RWPE1 (cell line): ENCODE results near the gene TSPOAP1.

Experiments used
- CTCF ChIA-PET: fragments of 350-600 bp; sonication (Branson Sonifier 250); formaldehyde crosslinking; extraction: SDS; loops from one replicate; lab custom pipeline; 2021; lab: Yijun Ruan, JAX
- POLR2A ChIA-PET: fragments of 400-600 bp; formaldehyde crosslinking; extraction: SDS; loops from one replicate; lab custom pipeline; 2020; ENCODE audit warnings: antibody characterized with exemption; ENCODE audit not compliant: low non-redundant PET; lab: Yijun Ruan, JAX
- DNase-seq: peaks from one replicate; pipeline ENCODE4 v3.0.0; 2012; ENCODE audit warnings: low spot score
- H3K27ac ChIP-seq: fragments of 450-650 bp; 2 replicates; pipeline ENCODE4 v1.5.1; 2017
- TF ChIP-seq, protein P1 (sequence below): fragments of 450-650 bp; conservative IDR thresholded peaks from 2 replicates; pipeline ENCODE4 v1.5.1; 2017; ENCODE audit warnings: low read depth, mild to moderate bottlenecking

Gene TSPOAP1

DNA sequence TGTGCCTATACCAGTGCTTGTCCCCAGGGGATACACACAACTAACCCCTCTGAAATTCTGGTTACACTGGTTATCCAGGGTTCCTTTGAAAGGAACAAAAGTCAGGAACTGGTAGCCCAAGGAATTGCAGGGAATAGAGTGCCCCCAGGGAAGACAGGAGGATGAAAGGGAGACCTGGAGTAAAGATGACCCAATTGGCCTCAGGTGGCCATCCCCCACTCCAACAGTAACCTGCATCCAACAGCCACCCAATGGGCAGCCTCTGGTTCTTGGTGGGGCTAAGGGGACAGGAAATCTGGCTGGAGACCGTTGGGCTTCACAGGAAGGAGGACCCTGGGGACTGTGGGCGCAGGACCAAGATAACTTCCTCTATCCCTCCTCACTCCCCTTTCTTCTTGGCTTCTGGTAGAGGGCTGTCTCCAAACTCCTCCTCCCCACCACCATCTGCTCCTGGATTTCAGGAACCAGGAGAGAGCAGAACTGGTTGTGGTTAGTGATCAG lies 47.0 kb downstream of the TSPOAP1 start:
- no peak for DNase-seq
- H3K27ac ChIP-seq = no peak overlapping the region
- POLR2A ChIA-PET = no interaction called here
- CTCF ChIA-PET = interaction anchor here (0.6 kb wide), 1 partner anchor 32 kb away, joined by 3 read pairs; no protein-coding TSS in a partner anchor
- TF ChIP-seq, protein P1, sequence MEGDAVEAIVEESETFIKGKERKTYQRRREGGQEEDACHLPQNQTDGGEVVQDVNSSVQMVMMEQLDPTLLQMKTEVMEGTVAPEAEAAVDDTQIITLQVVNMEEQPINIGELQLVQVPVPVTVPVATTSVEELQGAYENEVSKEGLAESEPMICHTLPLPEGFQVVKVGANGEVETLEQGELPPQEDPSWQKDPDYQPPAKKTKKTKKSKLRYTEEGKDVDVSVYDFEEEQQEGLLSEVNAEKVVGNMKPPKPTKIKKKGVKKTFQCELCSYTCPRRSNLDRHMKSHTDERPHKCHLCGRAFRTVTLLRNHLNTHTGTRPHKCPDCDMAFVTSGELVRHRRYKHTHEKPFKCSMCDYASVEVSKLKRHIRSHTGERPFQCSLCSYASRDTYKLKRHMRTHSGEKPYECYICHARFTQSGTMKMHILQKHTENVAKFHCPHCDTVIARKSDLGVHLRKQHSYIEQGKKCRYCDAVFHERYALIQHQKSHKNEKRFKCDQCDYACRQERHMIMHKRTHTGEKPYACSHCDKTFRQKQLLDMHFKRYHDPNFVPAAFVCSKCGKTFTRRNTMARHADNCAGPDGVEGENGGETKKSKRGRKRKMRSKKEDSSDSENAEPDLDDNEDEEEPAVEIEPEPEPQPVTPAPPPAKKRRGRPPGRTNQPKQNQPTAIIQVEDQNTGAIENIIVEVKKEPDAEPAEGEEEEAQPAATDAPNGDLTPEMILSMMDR = no peak

DNA sequence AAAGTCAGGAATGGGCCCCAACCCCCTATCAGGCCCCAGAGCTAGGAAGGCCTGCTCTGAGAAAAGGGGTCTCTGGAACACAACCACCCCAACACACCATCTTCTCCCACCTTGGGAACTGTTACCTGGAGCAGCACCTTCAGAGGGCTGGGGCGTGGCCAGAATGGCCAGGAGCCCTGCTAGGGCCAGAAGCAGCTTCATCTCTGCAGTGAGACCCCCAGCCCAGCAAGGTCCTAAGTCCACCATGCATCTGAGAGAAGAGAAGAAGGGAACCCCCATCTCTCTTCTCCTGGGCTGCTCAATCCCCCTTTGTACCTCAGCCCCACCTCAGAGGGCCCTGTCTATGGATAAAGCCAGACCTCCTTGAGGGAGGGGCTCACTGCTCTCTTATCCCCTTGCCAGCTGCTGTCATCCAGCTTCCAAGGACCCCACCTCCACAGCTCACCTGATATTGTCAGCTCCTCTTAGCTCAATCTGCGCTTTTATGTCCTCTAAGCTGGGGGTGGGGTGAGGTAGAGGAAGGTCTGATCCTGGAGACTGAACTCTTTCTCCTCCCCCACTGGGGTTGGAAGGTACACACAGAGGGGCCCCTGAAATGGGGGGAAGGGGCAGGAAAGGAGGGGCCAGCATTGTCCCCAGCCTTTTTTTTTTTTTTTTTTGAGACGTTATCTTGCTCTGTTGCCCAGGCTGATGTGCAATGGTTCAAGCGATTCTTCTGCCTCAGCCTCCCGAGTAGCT lies 47.9 kb downstream of the TSPOAP1 start, which contains the start of gene MPO:
Gene MPO, minus strand, starts transcription at position 456 of the 738 bp plus-strand sequence. Its CDS starts 177 bp downstream, at position 279.
- TF ChIP-seq, protein P1 = no peak
- ChIA-PET CTCF (interaction anchor here (0.6 to 0.8 kb wide), 2 partner anchors 25 to 31 kb away, joined by 3 read pairs; no protein-coding TSS in a partner anchor), POLR2A (no interaction called here)
- DNase-seq = no peak
- H3K27ac ChIP-seq = no peak within 1 kb of the TSS

DNA sequence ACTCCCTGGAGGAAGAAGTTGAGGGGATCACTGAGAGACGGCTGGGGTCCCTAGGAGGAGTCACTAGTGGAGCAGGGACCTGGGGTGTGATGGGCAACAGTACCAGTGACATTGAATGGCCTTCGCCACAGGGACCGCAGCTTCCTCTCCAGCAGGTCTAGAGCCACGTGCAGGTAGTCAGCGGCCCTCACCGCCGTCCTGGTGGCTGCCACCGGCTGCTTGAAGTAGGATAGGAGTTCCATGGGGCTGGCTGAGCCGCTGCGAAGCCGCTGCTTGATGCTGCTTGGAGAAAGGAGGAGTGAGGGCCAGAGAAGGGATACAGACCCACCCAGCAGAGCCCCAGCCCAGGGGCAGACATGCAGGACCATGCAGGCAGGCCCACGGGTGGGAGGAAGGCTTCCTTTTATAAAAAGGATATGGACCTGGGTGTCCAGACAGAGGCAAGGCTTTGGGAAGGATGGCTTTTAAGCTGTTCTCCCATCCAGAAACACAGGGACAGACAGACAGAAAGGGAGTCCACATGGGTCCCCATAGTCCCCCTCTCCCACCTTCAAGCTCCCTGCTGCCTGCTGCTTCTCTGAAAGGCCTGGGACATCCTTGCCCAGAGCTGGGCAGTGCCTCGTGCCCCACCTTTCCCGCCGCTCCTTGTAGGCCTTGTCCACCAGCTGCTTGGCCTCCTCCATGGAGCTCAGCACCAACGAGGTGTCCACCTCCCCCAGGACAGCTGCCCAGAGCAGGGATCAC lies 48.7 kb downstream of the TSPOAP1 start:
- no peak for DNase-seq
- ChIA-PET POLR2A (no interaction called here), CTCF (interaction anchor here (0.6 to 0.8 kb wide), 2 partner anchors 25 to 602 kb away, joined by 3 read pairs; no protein-coding TSS in a partner anchor)
- no peak overlapping the region for H3K27ac ChIP-seq
- TF ChIP-seq, protein P1 = no peak

DNA sequence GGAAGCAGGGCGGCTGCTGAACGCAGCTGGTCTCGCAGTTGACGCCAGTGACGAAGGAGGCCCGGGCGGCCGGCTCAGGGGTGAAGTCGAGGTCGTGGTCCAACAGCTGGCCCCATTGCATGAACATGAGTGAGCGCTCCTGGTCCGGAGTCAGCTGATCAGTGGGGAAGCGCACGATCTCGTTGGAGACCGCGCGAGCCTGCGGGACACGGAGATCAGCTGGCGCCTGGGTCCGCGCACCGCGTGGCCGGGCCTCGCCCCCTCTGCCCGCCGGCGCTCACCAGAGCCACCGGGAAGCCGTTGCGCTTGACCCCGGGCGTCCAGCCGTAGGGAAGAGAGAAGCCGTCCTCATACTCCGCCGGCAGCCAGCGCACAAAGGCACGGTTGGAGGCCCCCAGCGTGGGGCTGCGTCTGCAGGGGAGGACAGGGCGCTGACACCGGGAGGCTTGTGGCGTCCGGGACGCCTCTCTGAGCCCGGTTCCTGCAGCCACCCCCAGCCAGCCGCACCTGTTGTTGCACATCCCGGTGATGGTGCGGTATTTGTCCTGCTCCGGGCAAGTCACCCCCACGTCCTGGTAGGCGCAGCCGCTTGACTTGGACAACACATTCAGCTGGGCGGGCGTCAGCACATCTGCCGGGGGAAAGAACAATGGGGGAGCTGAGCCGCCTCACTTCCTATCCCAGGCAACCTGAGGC lies 49.4 kb downstream of the TSPOAP1 start:
- H3K27ac ChIP-seq = no peak overlapping the region
- POLR2A ChIA-PET = no interaction called here
- CTCF ChIA-PET = interaction anchor here (0.6 kb wide), 1 partner anchor 601 kb away, joined by 3 read pairs; no protein-coding TSS in a partner anchor
- DNase-seq = no peak
- TF ChIP-seq, protein P1 = no peak

DNA sequence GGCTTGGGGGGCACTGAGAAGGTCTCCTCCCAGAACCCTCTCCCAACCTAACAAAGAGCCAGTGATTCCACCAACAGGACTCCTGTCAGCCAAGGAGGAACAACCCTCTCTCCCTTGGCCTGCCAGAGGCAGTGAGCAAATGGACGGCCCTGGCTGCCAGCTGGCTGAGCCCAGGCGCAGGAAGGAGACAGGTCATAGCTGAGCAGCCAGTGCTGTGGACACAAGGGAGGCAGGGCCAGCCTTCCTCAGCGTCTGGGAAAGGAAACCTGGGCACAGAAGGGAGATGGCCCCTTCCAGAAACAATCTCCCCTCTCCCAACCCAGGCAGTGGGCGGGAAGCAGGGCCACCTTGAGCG lies 50.0 kb downstream of the TSPOAP1 start:
- H3K27ac ChIP-seq = no peak overlapping the region
- DNase-seq = no peak
- ChIA-PET CTCF (no interaction called here), POLR2A (no interaction called here)
- TF ChIP-seq, protein P1 = no peak
